Measurements from ENCODE around the gene CNOT9. TPM values are rescaled to one million over a fixed set of nuclear protein-coding genes. Genes with fewer than 3 reads are reported as not detected.

CNOT9 gene
- total and polyA plus RNA-seq, 2 of the 13 experiments (the other 11 are each of a cell fraction or from before 2014, with no cell fraction given): 82.6 to 92.4 TPM

GRCh38 chr2:218569038-218569431 is 396 bp downstream of the CNOT9 start (continued):
- peak in 1 of 2 experiments; percentile 66; a peak in 2 of 4 replicates for TF ChIP-seq HMGXB4 (CRISPR knock-in tag; IDR thresholded peaks at IDR 0.05; ENCODE audit: borderline replicate concordance in 1 of 2, low read depth in 1 of 2)
- TF ChIP-seq ZBTB10 (CRISPR knock-in tag; IDR thresholded peaks at IDR 0.05; ENCODE audit: borderline replicate concordance): no peak
- TF ChIP-seq NFAT5 (CRISPR knock-in tag; IDR thresholded peaks at IDR 0.05): 0 out of 2 replicates have a peak, but pooled peaks have one; percentile 45
- TF ChIP-seq ZNF770 (CRISPR knock-in tag; IDR thresholded peaks at IDR 0.05): no peak
- no peak for TF ChIP-seq RFX5 (IDR thresholded peaks at IDR 0.05; ENCODE audit: low read depth, low read length)
- peak; percentile 67; the same call in 1 of the 2 replicates for TF ChIP-seq ZNF264 (CRISPR knock-in tag; IDR thresholded peaks at IDR 0.05)
- no peak for TF ChIP-seq HMGA1 (CRISPR knock-in tag; conservative IDR thresholded peaks at IDR 0.05)
- TF ChIP-seq ZNF224 (CRISPR knock-in tag; IDR thresholded peaks at IDR 0.05): no peak
- no peak for TF ChIP-seq ATM (IDR thresholded peaks at IDR 0.05; ENCODE audit: borderline replicate concordance)
- peak; percentile 78 for TF ChIP-seq ISX (CRISPR knock-in tag; conservative IDR thresholded peaks at IDR 0.05)
- peak; percentile 39; the same call in 1 of the 2 replicates for TF ChIP-seq ZNF768 (CRISPR knock-in tag; IDR thresholded peaks at IDR 0.05)
- no peak for TF ChIP-seq YY1 (IDR thresholded peaks at IDR 0.05; ENCODE audit: insufficient read depth, insufficient replicate concordance, low read depth, low read length)
- TF ChIP-seq ATF3 (CRISPR knock-in tag; IDR thresholded peaks at IDR 0.05): 0 out of 2 replicates have a peak, but pooled peaks have one; percentile 8
- no peak for TF ChIP-seq CBFB (CRISPR knock-in tag; IDR thresholded peaks at IDR 0.05)
- peak; percentile 86 for TF ChIP-seq PTBP1 (IDR thresholded peaks at IDR 0.05; ENCODE audit: low read depth, low read length, poor library complexity, severe bottlenecking)
- TF ChIP-seq KLF12 (CRISPR knock-in tag; IDR thresholded peaks at IDR 0.05; ENCODE audit: borderline replicate concordance): 0 out of 2 replicates have a peak, but pooled peaks have one; percentile 19
- TF ChIP-seq YEATS4 (CRISPR knock-in tag; IDR thresholded peaks at IDR 0.05; ENCODE audit: borderline replicate concordance): peak; percentile 74

All from HepG2 (cell line).